ENCODE measurements around the gene TRIB2. TPM values are rescaled to one million over a fixed set of nuclear protein-coding genes. Genes with fewer than 3 reads are reported as not detected.

The TRIB2 gene
- polyA plus RNA-seq, 3 donors: 0.29 to 2.6 (median 0.51) TPM

GRCh38 chr2:12727065-12727464, 10.3 kb downstream of the TRIB2 start:
- H3K36me3 ChIP-seq (replicated peaks in 1 of 2; ENCODE audit: control insufficient read depth in 1 of 2, insufficient read depth in 2 of 2, low read length in 2 of 2): no peaks in the 10 kb centered on the region
- H3K4me1 ChIP-seq (ENCODE audit: control insufficient read depth in 1 of 2, insufficient read depth in 2 of 2, low read length in 2 of 2): peaks cover 41 to 48% of the 10 kb centered on the region in 2 donors
- no peak overlapping the region for H3K4me3 ChIP-seq (replicated peaks in 1 of 3; ENCODE audit: low read depth in 2 of 3, low read length in 3 of 3)
- intact Hi-C loops (cut with micrococcal nuclease): no loop called here
- H3K4me3 Mint-ChIP-seq: peak overlapping the region in 1 of 2 donors; percentile 7
- H3K9me3 Mint-ChIP-seq: peaks cover 0 to 3% (median 0%) of the 10 kb centered on the region in 7 donors
- H3K9me3 ChIP-seq (replicated peaks in 1 of 2; ENCODE audit: control insufficient read depth in 1 of 2, insufficient read depth in 1 of 2, low read length in 2 of 2): no peaks in the 10 kb centered on the region
- peaks cover 4 to 5% of the 10 kb centered on the region in 2 donors for H3K27me3 ChIP-seq (ENCODE audit: control insufficient read depth in 2 of 2, insufficient read depth in 2 of 2, low read length in 2 of 2)
- no peak for DNase-seq
- H3K4me2 ChIP-seq (replicated peaks; ENCODE audit: extremely low read depth, low read length, poor library complexity, severe bottlenecking): no peak overlapping the region
- no peak overlapping the region for H3K27ac ChIP-seq (ENCODE audit: low read depth in 1 of 2, low read length in 2 of 2)
- H3K27ac Mint-ChIP-seq: no peak overlapping the region
- H3K36me3 Mint-ChIP-seq: no peaks in the 10 kb centered on the region
- H3K9ac ChIP-seq (ENCODE audit: insufficient read depth, low read length, poor library complexity, severe bottlenecking): no peak overlapping the region
- H2AFZ ChIP-seq (ENCODE audit: insufficient read depth, low read depth, low read length, poor library complexity, severe bottlenecking): no peak overlapping the region
- no peaks in the 10 kb centered on the region for H3K79me2 ChIP-seq (ENCODE audit: insufficient read depth, low read length)
- H3K4me1 Mint-ChIP-seq: peaks cover 50% of the 10 kb centered on the region
- H3K27me3 Mint-ChIP-seq (ENCODE audit: low read depth in 3 of 3): peaks cover 12 to 18% (median 14%) of the 10 kb centered on the region in 3 donors
- no peaks in the 10 kb centered on the region for H4K20me1 ChIP-seq (ENCODE audit: insufficient read depth, low read length)
- TF ChIP-seq, protein P1, sequence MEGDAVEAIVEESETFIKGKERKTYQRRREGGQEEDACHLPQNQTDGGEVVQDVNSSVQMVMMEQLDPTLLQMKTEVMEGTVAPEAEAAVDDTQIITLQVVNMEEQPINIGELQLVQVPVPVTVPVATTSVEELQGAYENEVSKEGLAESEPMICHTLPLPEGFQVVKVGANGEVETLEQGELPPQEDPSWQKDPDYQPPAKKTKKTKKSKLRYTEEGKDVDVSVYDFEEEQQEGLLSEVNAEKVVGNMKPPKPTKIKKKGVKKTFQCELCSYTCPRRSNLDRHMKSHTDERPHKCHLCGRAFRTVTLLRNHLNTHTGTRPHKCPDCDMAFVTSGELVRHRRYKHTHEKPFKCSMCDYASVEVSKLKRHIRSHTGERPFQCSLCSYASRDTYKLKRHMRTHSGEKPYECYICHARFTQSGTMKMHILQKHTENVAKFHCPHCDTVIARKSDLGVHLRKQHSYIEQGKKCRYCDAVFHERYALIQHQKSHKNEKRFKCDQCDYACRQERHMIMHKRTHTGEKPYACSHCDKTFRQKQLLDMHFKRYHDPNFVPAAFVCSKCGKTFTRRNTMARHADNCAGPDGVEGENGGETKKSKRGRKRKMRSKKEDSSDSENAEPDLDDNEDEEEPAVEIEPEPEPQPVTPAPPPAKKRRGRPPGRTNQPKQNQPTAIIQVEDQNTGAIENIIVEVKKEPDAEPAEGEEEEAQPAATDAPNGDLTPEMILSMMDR (IDR thresholded peaks at IDR 0.05): no peak
- WGBS (ENCODE audit: insufficient coverage): 81% methylated on average over 6 of the region's 6 CpGs

- intact Hi-C loops (cut with micrococcal nuclease): no loop called here
- Histone ChIP-seq H3K9me3 (replicated peaks in 1 of 2; ENCODE audit: control insufficient read depth in 1 of 2, insufficient read depth in 1 of 2, low read length in 2 of 2) (no peaks in the 10 kb centered on the region), H3K79me2 (ENCODE audit: insufficient read depth, low read length) (no peaks in the 10 kb centered on the region), H3K4me3 (replicated peaks in 1 of 3; ENCODE audit: low read depth in 2 of 3, low read length in 3 of 3) (no peak overlapping the region), H3K4me1 (ENCODE audit: control insufficient read depth in 1 of 2, insufficient read depth in 2 of 2, low read length in 2 of 2) (peaks cover 36 to 44% of the 10 kb centered on the region in 2 donors), H3K27ac (ENCODE audit: low read depth in 1 of 2, low read length in 2 of 2) (no peak overlapping the region), H3K9ac (ENCODE audit: insufficient read depth, low read length, poor library complexity, severe bottlenecking) (no peak overlapping the region), H2AFZ (ENCODE audit: insufficient read depth, low read depth, low read length, poor library complexity, severe bottlenecking) (no peak overlapping the region), H4K20me1 (ENCODE audit: insufficient read depth, low read length) (no peaks in the 10 kb centered on the region), H3K4me2 (replicated peaks; ENCODE audit: extremely low read depth, low read length, poor library complexity, severe bottlenecking) (no peak overlapping the region), H3K27me3 (ENCODE audit: control insufficient read depth in 2 of 2, insufficient read depth in 2 of 2, low read length in 2 of 2) (peaks cover 4 to 5% of the 10 kb centered on the region in 2 donors), H3K36me3 (replicated peaks in 1 of 2; ENCODE audit: control insufficient read depth in 1 of 2, insufficient read depth in 2 of 2, low read length in 2 of 2) (no peaks in the 10 kb centered on the region)
- Mint-ChIP-seq H3K4me3 (no peak overlapping the region), H3K36me3 (no peaks in the 10 kb centered on the region), H3K4me1 (peaks cover 45% of the 10 kb centered on the region), H3K27me3 (ENCODE audit: low read depth in 3 of 3) (peaks cover 12 to 17% (median 14%) of the 10 kb centered on the region in 3 donors), H3K9me3 (peaks cover 0 to 3% (median 0%) of the 10 kb centered on the region in 7 donors), H3K27ac (no peak overlapping the region)
- DNase-seq: no peak
- WGBS (ENCODE audit: insufficient coverage): 68% methylated on average over 5 of the region's 5 CpGs
- TF ChIP-seq, protein P1 (IDR thresholded peaks at IDR 0.05): no peak
These were observed 10.9 kb downstream of the TRIB2 start for GRCh38 chr2:12727641-12728040.
